GM23338 (cell line): ENCODE results near the gene ATG2A. TPM values are rescaled to one million over a fixed set of nuclear protein-coding genes. Genes with fewer than 3 reads are reported as not detected.

Source experiments
- ATAC-seq: fragments of 200-7000 bp; cut with Tn5 transposase; 3 replicates; pipeline ENCODE4 v1.9.1; 2020
- DNase-seq: peaks from one replicate; pipeline ENCODE4 v3.0.0-alpha.2; 2015; ENCODE audit warnings: low spot score
- H2AFZ ChIP-seq: fragments of 200-600 bp; sonication (generic); 2 replicates; pipeline ENCODE4 v1.8.0; 2016; ENCODE audit warnings: antibody characterized with exemption, mild to moderate bottlenecking, moderate library complexity
- H3F3A ChIP-seq: fragments of 200-600 bp; sonication (generic); replicated peaks from 2 replicates; pipeline ENCODE4 v1.8.0; 2017; ENCODE audit warnings: antibody characterized with exemption, mixed run types, low read depth
- H3K27ac ChIP-seq: fragments of 200-600 bp; sonication (generic); 2 replicates; pipeline ENCODE4 v1.6.1; 2016; ENCODE audit warnings: low read depth
- H3K27me3 ChIP-seq: fragments of 200-600 bp; sonication (generic); 2 replicates; pipeline ENCODE4 v1.8.0; 2016; ENCODE audit warnings: mild to moderate bottlenecking, mixed run types, moderate library complexity; ENCODE audit not compliant: insufficient read depth
- H3K36me3 ChIP-seq: fragments of 200-600 bp; sonication (generic); 2 replicates; pipeline ENCODE4 v1.8.0; 2016; ENCODE audit warnings: mild to moderate bottlenecking; ENCODE audit not compliant: insufficient read depth
- H3K4me1 ChIP-seq: fragments of 200-600 bp; sonication (generic); 2 replicates; pipeline ENCODE4 v1.8.0; 2016; ENCODE audit warnings: mild to moderate bottlenecking, moderate library complexity; ENCODE audit not compliant: insufficient read depth
- H3K4me2 ChIP-seq: fragments of 200-600 bp; sonication (generic); 2 replicates; pipeline ENCODE4 v1.7.1; 2017; ENCODE audit warnings: mixed run types
- H3K4me3 ChIP-seq: fragments of 200-600 bp; sonication (generic); 2 replicates; pipeline ENCODE4 v1.6.1; 2016; ENCODE audit warnings: mixed run types
- H3K79me2 ChIP-seq: fragments of 200-600 bp; sonication (generic); replicated peaks from 2 replicates; pipeline ENCODE4 v1.8.0; 2017; ENCODE audit warnings: mild to moderate bottlenecking; ENCODE audit not compliant: insufficient read depth
- H3K9me2 ChIP-seq: fragments of 200-600 bp; sonication (generic); 2 replicates; pipeline ENCODE4 v1.8.0; 2017; ENCODE audit not compliant: insufficient read depth
- H4K20me1 ChIP-seq: fragments of 200-600 bp; sonication (generic); replicated peaks from 2 replicates; pipeline ENCODE4 v1.8.0; 2017; ENCODE audit warnings: mild to moderate bottlenecking; ENCODE audit not compliant: insufficient read depth
- H3K27ac Mint-ChIP-seq: 2 replicates; pipeline ENCODE4 v1.8.0; 2020; ENCODE audit warnings: inconsistent platforms, mild to moderate bottlenecking, moderate library complexity, mixed read lengths
- H3K27me3 Mint-ChIP-seq: 3 replicates; pipeline ENCODE4 v1.8.0; 2022; ENCODE audit warnings: low read depth, mild to moderate bottlenecking, moderate library complexity, mixed read lengths, inconsistent platforms; ENCODE audit not compliant: insufficient read depth, poor library complexity
- H3K36me3 Mint-ChIP-seq: 3 replicates; pipeline ENCODE4 v1.8.0; 2021; ENCODE audit warnings: low read depth, mild to moderate bottlenecking, inconsistent platforms, moderate library complexity, mixed read lengths
- H3K4me1 Mint-ChIP-seq: 3 replicates; pipeline ENCODE4 v1.8.0; 2020; ENCODE audit warnings: mild to moderate bottlenecking, inconsistent platforms, mixed read lengths
- H3K4me3 Mint-ChIP-seq: 3 replicates; pipeline ENCODE4 v1.8.0; 2021; ENCODE audit warnings: moderate library complexity, mild to moderate bottlenecking, inconsistent platforms, mixed read lengths
- H3K9me3 Mint-ChIP-seq: 3 replicates; pipeline ENCODE4 v1.8.0; 2020; ENCODE audit warnings: moderate library complexity, mild to moderate bottlenecking, inconsistent platforms, mixed read lengths
- EZH2 ChIP-seq: fragments of 200-600 bp; sonication (generic); IDR thresholded peaks from one replicate; pipeline ENCODE4 v1.8.0; 2017; ENCODE audit warnings: antibody characterized with exemption, mild to moderate bottlenecking, low read depth; ENCODE audit not compliant: unreplicated experiment
- ZNF331 ChIP-seq: fragments of 250-450 bp; sonication (Bioruptor Pico); IDR thresholded peaks from 2 replicates; pipeline ENCODE4 v1.5.0; 2020; ENCODE audit warnings: low read depth, mild to moderate bottlenecking, moderate library complexity
- polyA plus RNA-seq: library from polyadenylated mRNA; unstranded; fragments of >200 nt; fragmentation: Nextera tagmentation; extraction: Ambion mirVana; gene quantifications from 2 replicates; pipeline ENCODE4 v1.2.1, GENCODE V29; 2016
- total RNA-seq: library from RNA; depleted of rRNA; stranded (reverse); fragments of >200 nt; shearing (Covaris generic); gene quantifications from 2 replicates; pipeline ENCODE4 v1.2.3, GENCODE V29; 2014
- TF ChIP-seq, protein P1 (sequence below): fragments of 250-450 bp; sonication (Bioruptor Pico); IDR thresholded peaks from 2 replicates; pipeline ENCODE4 v1.5.0; 2020; ENCODE audit warnings: mild to moderate bottlenecking, moderate library complexity
- TF ChIP-seq, protein P2 (sequence below): IDR thresholded peaks from one replicate; pipeline ENCODE4 v1.6.1; 2018; ENCODE audit warnings: antibody characterized with exemption; ENCODE audit not compliant: unreplicated experiment
- TF ChIP-seq, protein P3 (sequence below), 2 experiments: fragments of 200-600 bp in 1 of 2; sonication (generic) in 1 of 2; conservative IDR thresholded peaks; 2 replicates each; pipeline versions ENCODE4 v1.5.1 to v1.6.1; 2016 to 2017; ENCODE audit warnings: antibody characterized with exemption in 2 of 2, low read depth in 2 of 2, mild to moderate bottlenecking in 2 of 2, moderate library complexity in 1 of 2

ATG2A gene
- total and polyA plus RNA-seq, 2 experiments from 2014 or later = 8.7 to 31.7 TPM

DNA sequence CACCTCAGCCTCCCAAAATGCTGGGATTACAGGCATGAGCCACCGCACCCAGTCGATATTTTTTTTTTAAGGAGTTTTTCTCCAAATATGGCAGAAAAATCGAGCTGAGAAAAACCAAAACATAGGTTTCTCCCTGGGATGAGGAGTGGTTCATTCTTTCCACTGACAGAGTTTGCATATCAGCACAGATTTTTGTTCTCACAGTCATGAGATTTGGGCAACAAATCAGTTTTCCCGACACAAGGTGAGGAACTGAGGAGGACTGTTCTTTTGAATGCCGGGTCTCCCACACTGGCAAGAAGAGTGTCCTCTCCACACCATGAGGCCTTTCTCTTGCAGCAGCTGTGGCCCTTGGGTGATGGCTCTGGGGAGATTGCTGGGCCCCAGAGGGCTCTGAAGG is 34.8 kb downstream of the ATG2A start (continued):
- TF ChIP-seq, protein P1, sequence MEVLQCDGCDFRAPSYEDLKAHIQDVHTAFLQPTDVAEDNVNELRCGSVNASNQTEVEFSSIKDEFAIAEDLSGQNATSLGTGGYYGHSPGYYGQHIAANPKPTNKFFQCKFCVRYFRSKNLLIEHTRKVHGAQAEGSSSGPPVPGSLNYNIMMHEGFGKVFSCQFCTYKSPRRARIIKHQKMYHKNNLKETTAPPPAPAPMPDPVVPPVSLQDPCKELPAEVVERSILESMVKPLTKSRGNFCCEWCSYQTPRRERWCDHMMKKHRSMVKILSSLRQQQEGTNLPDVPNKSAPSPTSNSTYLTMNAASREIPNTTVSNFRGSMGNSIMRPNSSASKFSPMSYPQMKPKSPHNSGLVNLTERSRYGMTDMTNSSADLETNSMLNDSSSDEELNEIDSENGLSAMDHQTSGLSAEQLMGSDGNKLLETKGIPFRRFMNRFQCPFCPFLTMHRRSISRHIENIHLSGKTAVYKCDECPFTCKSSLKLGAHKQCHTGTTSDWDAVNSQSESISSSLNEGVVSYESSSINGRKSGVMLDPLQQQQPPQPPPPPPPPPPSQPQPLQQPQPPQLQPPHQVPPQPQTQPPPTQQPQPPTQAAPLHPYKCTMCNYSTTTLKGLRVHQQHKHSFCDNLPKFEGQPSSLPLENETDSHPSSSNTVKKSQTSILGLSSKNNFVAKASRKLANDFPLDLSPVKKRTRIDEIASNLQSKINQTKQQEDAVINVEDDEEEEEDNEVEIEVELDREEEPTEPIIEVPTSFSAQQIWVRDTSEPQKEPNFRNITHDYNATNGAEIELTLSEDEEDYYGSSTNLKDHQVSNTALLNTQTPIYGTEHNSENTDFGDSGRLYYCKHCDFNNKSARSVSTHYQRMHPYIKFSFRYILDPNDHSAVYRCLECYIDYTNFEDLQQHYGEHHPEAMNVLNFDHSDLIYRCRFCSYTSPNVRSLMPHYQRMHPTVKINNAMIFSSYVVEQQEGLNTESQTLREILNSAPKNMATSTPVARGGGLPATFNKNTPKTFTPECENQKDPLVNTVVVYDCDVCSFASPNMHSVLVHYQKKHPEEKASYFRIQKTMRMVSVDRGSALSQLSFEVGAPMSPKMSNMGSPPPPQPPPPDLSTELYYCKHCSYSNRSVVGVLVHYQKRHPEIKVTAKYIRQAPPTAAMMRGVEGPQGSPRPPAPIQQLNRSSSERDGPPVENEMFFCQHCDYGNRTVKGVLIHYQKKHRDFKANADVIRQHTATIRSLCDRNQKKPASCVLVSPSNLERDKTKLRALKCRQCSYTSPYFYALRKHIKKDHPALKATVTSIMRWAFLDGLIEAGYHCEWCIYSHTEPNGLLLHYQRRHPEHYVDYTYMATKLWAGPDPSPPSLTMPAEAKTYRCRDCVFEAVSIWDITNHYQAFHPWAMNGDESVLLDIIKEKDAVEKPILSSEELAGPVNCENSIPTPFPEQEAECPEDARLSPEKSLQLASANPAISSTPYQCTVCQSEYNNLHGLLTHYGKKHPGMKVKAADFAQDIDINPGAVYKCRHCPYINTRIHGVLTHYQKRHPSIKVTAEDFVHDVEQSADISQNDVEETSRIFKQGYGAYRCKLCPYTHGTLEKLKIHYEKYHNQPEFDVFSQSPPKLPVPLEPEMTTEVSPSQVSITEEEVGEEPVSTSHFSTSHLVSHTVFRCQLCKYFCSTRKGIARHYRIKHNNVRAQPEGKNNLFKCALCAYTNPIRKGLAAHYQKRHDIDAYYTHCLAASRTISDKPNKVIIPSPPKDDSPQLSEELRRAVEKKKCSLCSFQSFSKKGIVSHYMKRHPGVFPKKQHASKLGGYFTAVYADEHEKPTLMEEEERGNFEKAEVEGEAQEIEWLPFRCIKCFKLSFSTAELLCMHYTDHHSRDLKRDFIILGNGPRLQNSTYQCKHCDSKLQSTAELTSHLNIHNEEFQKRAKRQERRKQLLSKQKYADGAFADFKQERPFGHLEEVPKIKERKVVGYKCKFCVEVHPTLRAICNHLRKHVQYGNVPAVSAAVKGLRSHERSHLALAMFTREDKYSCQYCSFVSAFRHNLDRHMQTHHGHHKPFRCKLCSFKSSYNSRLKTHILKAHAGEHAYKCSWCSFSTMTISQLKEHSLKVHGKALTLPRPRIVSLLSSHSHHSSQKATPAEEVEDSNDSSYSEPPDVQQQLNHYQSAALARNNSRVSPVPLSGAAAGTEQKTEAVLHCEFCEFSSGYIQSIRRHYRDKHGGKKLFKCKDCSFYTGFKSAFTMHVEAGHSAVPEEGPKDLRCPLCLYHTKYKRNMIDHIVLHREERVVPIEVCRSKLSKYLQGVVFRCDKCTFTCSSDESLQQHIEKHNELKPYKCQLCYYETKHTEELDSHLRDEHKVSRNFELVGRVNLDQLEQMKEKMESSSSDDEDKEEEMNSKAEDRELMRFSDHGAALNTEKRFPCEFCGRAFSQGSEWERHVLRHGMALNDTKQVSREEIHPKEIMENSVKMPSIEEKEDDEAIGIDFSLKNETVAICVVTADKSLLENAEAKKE (CRISPR knock-in tag) = no peak
- TF ChIP-seq ZNF331 (CRISPR knock-in tag) = no peak
- TF ChIP-seq EZH2 = no peak

DNA sequence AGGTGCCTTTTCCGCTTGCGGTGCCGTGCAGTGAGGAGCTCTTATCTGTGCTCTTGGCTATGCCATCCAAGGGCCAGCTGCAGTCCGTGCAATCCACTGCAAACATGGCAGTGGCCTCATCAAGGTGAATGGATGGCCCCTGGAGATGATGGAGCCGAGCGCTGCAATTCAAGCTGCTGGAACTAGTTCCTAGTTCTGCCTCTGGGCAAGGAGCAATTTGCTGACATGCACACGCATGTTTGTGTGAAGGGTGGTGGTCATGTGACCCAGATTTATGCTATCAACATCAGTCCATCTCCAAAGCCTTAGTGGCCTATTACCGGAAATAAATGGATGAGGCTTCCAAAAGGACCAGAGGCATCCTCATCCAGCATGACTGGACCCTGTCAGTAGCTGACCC is 35.5 kb downstream of the ATG2A start:
- Histone ChIP-seq H3K4me3 (no peak overlapping the region), H4K20me1 (no peaks in the 10 kb centered on the region), H3K36me3 (no peaks in the 10 kb centered on the region), H3K27ac (no peak overlapping the region), H3K27me3 (peaks cover 5% of the 10 kb centered on the region; the same call in 1 of the 2 replicates), H3K79me2 (peaks cover 10% of the 10 kb centered on the region), H3K4me2 (no peak overlapping the region), H2AFZ (no peak overlapping the region), H3F3A (0 out of 2 replicates have a peak, but pooled peaks cover 3% of the 10 kb centered on the region), H3K4me1 (peaks cover 15% of the 10 kb centered on the region; the same call in 1 of the 2 replicates), H3K9me2 (no peaks in the 10 kb centered on the region)
- DNase-seq (no peak), ATAC-seq (no peak)
- no peaks in the 10 kb centered on the region for H3K9me3 Mint-ChIP-seq
- H3K27ac Mint-ChIP-seq = no peak overlapping the region
- H3K4me3 Mint-ChIP-seq = no peak overlapping the region
- no peaks in the 10 kb centered on the region for H3K36me3 Mint-ChIP-seq
- peaks cover 8% of the 10 kb centered on the region for H3K27me3 Mint-ChIP-seq
- H3K4me1 Mint-ChIP-seq = peaks cover 23% of the 10 kb centered on the region
- TF ChIP-seq, protein P2, sequence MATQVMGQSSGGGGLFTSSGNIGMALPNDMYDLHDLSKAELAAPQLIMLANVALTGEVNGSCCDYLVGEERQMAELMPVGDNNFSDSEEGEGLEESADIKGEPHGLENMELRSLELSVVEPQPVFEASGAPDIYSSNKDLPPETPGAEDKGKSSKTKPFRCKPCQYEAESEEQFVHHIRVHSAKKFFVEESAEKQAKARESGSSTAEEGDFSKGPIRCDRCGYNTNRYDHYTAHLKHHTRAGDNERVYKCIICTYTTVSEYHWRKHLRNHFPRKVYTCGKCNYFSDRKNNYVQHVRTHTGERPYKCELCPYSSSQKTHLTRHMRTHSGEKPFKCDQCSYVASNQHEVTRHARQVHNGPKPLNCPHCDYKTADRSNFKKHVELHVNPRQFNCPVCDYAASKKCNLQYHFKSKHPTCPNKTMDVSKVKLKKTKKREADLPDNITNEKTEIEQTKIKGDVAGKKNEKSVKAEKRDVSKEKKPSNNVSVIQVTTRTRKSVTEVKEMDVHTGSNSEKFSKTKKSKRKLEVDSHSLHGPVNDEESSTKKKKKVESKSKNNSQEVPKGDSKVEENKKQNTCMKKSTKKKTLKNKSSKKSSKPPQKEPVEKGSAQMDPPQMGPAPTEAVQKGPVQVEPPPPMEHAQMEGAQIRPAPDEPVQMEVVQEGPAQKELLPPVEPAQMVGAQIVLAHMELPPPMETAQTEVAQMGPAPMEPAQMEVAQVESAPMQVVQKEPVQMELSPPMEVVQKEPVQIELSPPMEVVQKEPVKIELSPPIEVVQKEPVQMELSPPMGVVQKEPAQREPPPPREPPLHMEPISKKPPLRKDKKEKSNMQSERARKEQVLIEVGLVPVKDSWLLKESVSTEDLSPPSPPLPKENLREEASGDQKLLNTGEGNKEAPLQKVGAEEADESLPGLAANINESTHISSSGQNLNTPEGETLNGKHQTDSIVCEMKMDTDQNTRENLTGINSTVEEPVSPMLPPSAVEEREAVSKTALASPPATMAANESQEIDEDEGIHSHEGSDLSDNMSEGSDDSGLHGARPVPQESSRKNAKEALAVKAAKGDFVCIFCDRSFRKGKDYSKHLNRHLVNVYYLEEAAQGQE = no peak
- TF ChIP-seq, protein P3, sequence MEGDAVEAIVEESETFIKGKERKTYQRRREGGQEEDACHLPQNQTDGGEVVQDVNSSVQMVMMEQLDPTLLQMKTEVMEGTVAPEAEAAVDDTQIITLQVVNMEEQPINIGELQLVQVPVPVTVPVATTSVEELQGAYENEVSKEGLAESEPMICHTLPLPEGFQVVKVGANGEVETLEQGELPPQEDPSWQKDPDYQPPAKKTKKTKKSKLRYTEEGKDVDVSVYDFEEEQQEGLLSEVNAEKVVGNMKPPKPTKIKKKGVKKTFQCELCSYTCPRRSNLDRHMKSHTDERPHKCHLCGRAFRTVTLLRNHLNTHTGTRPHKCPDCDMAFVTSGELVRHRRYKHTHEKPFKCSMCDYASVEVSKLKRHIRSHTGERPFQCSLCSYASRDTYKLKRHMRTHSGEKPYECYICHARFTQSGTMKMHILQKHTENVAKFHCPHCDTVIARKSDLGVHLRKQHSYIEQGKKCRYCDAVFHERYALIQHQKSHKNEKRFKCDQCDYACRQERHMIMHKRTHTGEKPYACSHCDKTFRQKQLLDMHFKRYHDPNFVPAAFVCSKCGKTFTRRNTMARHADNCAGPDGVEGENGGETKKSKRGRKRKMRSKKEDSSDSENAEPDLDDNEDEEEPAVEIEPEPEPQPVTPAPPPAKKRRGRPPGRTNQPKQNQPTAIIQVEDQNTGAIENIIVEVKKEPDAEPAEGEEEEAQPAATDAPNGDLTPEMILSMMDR (conservative IDR thresholded peaks at IDR 0.05; ENCODE audit: low read depth in 2 of 2) = no peak
